AG08395 (cell line): ENCODE measurements around the gene NPR2.

Experiments used
- DNase-seq: peaks from one replicate; pipeline ENCODE4 v3.0.0; 2012; ENCODE audit warnings: mixed read lengths, low spot score

Gene NPR2

DNA sequence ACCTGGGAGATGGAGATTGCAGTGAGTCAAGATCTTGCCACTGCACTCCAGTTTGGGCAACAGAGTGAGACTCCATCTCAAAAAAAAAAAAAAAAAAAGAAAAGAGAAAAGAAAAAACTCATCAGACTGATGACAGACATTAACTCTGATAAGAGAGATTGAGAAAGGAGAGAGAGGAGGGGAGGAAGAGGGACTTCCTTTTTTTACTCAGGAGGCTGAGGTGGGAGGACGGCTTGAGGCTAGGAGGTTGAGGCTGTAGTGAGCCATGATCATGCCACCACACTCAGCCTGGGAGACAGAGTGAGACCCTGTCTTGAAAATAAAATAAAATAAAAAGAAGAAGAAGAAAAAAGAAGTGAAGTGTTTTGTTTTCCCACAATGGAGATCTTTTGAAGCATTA, 27.6 kb upstream of the NPR2 start:
- no peak for DNase-seq

DNA sequence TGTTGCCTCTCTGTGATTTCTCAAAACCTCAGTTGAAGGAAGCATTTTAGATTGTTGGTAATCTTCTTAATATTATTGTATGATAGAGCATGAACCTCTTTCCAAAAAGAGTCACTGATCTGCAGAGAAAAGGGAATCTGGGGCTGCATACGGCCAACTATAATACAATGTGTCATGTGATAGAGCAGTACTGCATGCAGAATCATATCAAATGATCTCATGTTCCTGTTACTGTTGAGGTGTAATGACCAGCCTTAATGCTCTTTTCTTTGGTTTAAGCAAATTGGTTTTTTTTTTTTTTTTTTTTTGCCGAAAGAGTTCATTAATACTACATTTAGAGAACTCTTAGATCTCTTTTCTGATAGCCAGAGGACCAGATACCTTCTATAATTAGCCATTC, 24.4 kb upstream of the NPR2 start:
- DNase-seq, result no peak

DNA sequence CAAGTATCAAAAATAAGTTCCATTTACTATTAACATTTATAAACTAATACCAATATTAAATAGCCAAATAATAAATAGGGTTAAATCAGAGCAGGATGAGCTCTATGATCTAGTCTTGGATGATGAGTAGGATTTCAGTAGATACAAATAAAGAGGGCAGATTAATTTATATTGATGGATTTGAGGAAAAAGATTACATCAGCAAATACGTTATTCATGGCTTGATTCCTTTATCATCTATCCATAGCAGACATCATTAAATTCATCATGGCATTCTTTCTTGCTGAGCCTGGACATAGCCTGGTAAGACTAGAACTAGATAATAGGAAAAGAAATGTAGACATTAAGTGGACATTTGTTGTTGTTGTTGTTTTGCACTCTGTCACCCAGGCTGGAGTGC, 23.9 kb upstream of the NPR2 start:
- no peak for DNase-seq

DNA sequence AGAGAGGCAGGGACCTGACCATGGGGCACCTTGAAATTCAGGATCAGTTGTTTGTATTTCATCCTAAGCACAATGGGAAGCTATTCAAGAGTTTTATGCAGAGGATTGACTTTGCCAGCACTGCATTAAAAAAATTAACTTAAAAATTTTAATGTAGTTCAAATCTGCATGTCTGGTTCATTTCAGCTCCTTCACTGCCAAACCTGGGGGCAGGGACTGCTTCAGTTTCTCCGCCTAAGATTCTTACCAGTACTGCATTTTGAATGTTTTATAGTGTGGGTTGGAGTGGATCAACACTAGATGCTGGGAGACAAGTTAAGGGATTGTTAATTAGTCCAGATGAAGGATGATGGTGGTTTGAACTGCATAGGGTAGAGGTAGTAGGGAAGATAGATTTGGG, 21.6 kb upstream of the NPR2 start:
- DNase-seq, result no peak

DNA sequence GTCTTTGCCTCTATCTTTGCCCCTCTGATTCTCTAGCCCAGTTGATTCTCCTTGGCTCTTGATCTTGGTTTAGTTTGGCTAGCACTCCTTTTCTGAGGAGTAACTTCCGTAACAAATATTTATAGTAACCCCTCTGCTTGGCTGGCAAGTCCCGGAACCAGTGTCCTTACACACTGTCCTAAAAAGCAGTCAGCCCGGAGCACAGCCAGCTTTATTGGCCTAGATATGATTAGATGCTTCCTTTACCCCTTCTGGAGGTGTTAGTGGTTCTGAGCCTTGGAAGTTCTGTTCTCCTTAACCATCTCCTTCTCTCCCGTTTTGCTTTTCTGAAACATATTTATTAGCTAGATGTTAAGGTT, 20.3 kb upstream of the NPR2 start:
- no peak for DNase-seq

DNA sequence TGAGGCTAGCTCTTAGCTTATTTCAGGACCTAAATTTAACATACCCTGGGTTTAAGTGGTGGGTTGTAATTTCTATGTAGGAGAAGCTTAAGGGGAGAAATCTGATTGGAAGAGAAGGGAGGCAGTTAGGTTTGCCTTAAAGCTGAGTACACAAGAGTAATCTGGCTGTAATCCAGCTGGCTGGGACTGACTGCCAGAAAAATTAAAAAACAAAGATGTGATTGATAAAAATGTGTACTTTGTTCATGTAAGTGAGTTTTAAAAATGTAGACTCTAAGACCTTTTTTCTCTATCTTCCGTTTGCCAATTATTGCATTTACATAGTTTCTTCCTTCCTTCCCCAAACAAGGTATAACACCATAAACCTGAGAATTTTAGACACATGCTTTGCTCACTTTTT, 19.9 kb upstream of the NPR2 start:
- no peak for DNase-seq

DNA sequence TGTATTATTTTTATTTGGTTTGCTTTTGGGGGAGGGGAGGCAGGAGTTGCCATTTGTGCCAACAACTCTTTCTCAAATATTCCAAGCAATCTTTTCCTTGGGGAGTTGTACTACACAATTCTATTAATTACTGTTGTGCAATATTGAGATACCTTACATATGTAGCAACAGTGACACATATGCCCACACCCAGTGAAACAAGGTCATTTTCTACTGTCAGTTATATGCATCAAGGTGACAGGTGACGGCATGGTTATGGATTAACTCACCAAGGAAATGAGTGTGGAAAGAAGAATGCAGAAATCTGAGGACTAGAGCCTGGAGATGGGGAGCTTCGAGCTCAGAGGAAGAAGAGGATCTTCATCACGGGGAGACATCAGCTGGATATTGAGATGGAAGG, 19.4 kb upstream of the NPR2 start:
- DNase-seq, result no peak

DNA sequence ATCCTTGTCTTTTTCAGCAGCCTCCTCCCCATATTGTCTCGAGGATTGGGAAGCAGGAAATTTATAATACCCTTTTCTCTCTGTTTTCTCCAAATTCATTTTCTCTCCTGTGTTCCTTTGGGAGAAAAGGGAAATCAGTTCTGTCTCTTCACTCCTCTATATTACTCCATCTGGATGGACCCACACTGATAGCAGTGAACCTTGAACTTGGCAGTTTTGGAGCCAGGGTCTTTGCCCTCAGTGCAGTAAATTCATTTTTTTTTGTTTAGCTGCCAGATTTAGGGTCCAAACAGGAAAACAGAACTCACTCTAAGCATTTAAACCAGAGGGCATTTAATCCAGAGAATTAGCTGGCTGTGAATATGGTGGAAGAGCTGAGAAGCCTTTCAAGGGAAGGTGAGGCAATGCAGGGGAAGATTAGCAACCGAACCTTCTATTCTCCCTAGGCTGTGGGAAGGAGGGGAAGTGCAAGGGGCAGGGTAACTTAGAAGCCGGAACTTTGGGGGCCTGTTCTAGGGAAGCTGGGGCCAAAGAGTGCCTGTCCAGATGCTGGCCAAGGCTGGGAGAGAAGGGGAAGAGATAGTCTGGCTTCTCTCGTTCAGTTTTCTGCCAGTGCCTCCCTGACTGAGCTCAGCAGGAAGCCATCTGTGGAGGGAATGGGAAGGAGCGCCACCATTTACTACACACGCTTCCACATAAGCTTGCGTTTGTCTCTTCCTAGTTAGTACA, 16.3 kb upstream of the NPR2 start:
- no peak for DNase-seq

DNA sequence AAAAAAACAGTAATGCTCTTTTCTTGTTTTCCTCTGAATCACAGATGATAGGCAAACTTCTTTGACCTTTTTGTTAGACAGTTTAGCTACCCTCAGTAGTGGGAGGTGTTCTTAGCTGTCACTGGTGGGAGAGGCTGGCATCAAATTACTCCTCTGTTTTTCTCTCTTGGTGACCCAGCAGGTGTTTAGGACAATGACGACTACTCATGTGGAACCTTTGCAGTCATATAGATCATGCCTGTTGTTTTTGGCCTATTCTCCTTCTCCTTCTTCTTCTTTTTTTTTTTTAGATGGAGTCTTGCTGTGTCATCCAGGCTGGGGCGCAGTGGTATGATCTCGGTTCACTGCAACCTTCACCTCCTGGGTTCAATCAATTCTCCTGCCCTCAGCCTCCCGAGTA, 15.4 kb upstream of the NPR2 start:
- DNase-seq, result no peak

DNA sequence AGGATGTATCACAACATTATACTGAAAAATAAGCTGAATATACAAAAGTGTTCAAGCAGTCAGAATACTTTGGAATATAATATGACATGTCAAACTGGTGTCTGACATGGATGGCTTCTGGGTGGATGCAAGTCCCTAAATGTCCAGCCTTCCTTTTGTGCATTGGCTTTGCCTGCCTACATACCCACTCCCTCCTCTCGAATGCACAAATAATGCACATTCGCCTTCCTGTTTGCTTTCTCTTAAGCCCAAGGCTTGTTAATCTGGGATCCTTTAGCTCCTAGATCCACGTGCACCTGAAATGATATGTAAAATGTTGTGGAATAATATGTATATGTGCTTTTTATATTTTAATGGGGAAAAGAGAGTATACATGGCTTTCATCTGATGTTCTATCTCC, 12.9 kb upstream of the NPR2 start:
- DNase-seq, result no peak

DNA sequence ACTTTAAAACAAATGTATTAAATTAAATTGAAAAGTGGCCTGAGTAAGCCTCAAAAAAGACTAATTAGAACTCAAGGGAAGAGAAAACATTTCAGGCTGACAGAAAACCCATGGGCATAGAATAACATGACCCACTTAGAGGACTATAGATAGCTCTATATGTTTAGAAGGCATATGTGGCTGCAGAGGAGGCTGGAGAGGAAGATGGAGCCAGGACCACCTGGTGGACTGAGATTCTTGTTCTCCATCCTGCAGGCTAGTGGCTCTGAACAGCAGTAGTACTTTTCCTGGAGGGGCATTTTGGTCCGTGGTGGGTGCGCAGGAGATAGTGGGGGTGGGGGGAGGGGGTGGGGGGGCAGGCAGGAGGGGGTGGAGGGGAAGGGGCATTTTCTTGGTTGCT, 10.3 kb upstream of the NPR2 start:
- no peak for DNase-seq

DNA sequence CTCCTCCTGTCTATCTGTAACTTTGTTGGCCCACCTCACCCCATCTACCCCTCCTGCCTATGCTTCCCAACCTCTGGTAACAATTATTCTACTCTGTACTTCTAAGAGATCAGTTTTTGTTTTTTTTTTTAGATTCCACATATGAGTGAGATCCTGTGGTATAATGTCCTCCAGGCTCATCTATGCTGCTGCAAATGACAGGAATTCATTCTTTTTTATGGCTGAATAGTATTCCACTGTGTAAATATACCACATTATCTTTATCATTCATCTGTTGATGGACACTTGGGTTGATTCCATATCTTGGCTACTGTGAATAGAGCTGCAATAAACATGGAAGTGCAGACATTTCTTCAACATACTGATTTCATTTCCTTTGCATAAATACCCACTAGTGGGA, 8.0 kb upstream of the NPR2 start:
- no peak for DNase-seq

DNA sequence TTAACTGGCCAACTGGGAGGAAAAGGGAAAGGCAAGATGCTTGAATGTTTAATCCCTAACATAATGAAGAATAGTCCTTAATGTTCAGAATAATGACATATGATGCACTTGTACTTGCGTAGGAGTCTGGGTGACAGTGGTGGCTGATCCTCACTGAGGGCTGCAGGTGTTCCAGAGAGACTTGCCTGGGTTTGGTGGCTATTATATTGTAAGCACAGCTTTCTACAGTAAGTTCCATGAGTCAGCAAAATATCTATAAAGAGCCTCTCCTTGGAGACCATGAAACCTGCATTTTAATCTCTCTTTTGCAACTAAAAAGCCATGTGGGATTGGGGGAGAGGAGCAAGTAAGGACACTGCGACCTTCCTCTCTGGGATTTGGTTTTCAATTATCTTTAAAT, 1.9 kb upstream of the NPR2 start:
- DNase-seq, result no peak

DNA sequence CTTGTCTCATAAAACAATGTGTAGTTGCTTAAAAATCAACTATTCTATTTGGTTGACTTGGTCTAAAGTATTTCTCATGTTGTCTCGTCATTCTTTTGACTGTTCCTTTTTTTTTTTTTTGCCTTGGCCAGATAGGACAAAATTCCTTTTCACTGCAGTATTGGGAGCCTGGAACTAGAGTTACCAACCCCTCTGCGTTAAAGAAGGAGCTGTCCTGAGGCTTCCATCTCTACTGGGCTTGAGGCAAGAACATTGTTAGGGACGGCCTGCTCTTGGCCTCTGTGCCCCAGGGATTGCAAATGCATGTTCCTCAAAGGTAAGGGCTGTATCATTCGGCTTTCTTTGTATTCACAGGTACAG, 1.4 kb upstream of the NPR2 start:
- DNase-seq, result no peak

DNA sequence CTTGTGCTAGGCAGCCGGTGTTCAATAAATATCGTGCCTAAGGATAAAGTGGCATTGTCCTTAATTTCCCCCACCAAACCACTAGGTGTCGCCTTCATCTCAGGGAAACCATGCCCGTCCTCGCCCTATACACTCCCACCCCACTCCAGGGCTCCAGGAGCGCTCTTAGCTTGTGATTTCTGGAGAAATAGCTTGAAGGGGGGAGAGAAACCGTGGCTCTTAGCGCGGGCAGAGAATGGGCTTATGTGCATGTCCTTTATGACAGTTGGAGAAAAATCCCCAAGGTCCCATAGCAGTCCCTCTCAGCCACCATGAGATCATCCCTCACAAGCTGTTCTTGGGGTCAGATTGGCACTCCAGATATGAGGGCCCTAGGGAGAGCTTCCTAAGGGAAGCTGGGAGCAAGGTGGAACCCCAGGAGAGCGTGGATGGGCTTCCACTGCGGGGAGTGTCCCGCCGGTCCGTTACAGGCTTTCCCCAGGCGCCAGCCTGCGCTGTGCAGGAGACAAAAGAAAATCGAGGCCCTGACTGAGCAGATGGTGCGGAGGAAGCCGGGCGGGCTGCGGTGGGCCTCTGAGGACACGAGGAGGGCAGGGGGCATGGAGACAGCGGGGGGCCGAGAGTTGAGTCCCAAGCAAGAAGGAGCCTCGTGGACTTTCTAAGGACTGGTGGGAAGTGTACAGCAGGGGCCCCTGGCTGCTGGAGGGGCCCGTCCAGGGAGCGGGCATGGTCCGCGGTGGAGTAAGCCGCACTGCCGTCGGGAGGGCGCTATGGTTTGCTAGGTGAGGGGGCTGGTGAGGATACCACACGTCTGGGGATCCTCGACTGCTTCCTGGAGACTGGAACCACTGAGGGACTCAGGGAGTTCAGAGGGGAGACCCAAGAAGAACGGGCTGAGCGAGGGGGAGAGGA, 750 bp upstream of the NPR2 start:
- DNase-seq, result peak; percentile 92

DNA sequence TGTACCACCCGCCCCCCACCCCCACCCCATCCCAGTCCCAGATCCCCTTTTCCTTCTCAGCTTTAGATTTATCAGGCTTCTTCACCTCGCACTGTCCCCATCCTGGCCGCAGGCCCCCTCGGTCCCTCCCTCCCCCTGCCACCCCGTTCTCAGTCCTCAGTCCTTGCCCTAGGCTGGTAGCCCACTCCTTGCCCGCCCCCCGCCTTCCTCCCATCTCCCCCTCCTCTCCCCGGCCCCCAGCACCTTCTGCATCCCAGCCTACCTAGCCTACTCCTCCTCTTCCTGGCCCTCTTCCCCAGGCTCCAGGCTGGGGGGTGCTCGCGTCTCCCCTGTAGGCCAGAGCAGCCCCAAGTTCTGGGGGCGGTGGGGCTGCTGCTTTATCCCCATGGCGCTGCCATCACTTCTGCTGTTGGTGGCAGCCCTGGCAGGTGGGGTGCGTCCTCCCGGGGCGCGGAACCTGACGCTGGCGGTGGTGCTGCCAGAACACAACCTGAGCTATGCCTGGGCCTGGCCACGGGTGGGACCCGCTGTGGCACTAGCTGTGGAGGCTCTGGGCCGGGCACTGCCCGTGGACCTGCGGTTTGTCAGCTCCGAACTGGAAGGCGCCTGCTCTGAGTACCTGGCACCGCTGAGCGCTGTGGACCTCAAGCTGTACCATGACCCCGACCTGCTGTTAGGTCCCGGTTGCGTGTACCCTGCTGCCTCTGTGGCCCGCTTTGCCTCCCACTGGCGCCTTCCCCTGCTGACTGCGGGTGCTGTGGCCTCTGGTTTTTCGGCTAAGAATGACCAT, 828 bp downstream of the NPR2 start:
- DNase-seq, result no peak

DNA sequence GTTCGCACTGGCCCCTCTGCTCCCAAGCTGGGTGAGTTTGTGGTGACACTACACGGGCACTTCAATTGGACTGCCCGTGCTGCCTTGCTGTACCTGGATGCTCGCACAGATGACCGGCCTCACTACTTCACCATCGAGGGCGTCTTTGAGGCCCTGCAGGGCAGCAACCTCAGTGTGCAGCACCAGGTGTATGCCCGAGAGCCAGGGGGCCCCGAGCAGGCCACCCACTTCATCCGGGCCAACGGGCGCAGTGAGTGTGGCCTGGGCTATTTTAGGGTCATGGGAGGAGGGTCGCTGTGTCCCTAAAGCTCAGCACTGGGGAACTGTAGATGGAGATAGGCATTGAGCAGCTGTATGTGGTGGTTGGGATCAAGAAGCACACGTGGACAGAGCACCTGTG, 1.4 kb downstream of the NPR2 start:
- DNase-seq, result no peak

DNA sequence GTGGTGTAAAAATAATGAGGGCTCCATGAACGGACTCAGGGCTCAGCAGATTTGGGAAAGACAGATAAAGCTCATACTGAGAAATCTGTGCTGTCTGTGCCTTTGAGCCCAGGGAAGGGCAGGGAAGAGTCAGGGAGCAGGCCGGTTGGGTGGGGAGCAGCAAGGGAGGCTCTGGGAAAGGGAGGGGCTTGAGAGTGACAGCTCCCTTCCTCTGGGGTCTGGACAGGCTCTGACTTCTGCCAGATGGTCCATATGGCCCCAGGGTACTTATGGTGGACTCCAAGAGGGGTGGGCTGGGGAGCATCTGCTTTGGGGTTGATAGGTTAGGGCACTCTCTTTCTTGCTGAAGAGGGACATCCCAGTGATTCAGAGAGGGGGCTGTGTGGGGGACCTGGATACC, 2.1 kb downstream of the NPR2 start:
- no peak for DNase-seq

DNA sequence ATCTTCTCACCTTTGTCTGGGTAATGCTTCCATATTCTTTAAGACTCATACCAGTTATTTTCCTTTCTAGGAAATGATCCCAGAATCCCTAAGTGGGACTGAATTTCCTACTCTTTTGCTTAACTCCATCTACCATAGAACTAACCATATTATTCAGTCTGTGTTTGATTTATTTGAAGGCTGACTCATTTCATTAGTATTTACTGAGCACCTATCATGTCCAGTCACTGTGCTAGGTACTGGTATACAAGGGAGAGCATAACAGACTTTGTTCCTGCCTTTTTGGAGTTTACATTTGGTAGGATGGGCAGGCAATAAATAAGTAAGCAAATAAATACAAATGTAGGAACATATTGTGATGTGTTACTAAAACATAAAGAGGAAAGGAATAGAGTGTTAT, 4.3 kb downstream of the NPR2 start:
- no peak for DNase-seq

DNA sequence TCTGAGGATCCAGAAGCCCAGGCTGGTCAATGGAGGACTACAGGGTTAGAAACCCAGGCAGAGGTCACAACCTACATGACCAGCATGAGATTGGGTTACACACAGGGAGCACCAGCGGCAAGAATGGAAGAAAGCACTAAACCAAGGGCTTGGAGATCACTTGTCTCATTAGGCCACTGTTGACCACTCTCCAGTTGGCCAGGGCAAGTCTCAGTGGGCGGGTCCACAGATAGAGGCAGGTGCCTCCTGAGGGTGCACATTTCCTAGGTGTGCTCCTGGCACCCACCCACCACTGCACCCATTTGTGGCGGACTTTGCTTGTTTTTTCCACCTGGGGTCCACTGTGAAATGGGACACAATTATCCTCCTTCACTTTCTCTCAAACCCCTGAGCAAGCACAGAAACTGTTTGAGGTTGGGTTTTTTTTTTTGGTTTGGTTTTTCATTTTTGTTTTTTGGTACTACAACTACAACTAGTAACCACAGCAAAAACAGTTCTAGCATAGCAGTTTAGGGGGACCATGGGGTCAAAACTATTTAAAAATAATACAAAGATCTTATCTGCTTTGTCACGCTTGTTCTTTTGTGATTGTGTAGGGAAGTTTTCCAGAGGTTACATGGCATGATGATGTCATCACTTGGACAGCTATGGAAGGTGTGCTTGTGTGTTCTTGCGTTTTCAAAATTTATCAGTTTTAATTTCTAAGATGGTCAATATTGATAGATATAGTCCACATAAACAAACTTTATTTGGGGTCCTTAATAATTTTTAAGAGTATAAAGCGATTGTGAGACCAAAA, 6.1 kb downstream of the NPR2 start:
- DNase-seq, result no peak

DNA sequence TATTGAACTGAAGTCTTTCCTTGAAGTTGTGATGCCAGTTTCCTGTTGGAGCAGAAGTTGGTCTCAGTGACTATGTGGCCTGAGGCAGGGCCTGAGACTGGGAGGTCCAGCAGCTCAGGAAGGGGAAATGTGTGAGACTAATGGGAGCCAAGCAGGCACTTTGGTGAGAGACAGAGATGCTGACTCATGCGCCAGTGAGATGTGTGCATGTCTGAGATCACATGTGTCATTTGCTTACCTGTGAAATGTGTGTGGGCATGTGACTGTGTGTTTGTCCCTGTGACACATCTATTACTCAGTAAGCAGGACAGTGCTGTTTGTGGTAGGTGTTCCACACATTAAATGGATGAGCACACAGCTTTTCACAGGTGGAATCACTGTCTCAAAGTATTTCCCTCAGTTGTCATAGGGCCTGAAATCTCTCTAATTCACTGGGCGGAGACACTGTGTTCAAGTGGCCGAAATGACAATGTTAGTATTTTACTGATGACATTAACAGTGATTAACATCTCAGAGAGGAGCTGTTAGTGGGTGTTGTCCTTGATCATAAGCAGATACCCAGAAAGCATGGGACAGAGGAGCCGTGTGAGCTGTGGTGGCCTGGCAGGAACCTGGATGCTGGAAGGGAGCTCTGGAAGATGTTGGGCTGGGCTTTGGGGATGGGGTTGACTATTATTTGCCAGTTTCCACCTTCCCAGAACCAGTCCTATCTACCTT, 7.4 kb downstream of the NPR2 start:
- DNase-seq, result peak; percentile 51

DNA sequence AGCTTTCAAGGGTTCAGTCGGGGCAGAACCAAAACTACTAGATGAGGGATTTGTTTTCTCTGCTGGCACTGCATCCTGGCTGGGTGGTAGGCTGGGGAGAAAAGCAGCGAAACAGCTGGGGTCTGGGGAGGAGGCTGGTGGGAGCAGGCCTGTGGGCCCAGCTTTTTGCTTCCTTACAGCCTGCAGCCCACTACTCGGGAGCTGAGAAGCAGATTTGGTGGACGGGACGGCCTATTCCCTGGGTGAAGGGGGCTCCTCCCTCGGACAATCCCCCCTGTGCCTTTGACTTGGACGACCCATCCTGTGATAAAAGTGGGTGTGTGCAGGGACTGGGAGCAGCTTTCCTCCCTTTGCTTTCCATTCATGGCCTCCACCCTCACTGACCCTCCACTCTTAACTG, 9.1 kb downstream of the NPR2 start:
- no peak for DNase-seq
